ENCODE measurements around the gene ANKRD6.

The ANKRD6 gene

DNA sequence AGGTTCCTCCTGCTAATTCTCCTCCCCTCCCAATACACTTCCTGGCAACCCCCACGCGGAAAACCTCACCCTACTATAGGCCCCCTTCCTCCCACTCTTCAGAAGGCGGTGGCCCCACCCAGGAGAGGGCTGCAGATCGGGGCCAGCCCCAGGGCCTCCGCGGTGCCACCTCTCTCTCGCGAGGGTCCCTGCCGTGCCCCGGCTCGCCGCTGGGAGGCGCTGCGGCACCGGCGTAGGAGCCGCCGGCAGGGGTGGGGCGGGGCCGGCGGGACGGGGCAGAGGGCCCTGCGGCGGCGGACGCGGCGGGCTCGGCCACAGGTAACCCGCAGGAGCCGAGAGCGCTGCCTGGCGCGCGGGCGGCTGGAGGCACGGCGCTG lies at the start of gene ANKRD6:
Gene ANKRD6, plus strand, starts transcription at position 278 of the 377 bp plus-strand sequence. CDS start 133,825 bp downstream, outside the sequence.
- DNase-seq (ENCODE audit: low read depth): no peak
- TF ChIP-seq, protein P1, sequence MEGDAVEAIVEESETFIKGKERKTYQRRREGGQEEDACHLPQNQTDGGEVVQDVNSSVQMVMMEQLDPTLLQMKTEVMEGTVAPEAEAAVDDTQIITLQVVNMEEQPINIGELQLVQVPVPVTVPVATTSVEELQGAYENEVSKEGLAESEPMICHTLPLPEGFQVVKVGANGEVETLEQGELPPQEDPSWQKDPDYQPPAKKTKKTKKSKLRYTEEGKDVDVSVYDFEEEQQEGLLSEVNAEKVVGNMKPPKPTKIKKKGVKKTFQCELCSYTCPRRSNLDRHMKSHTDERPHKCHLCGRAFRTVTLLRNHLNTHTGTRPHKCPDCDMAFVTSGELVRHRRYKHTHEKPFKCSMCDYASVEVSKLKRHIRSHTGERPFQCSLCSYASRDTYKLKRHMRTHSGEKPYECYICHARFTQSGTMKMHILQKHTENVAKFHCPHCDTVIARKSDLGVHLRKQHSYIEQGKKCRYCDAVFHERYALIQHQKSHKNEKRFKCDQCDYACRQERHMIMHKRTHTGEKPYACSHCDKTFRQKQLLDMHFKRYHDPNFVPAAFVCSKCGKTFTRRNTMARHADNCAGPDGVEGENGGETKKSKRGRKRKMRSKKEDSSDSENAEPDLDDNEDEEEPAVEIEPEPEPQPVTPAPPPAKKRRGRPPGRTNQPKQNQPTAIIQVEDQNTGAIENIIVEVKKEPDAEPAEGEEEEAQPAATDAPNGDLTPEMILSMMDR (IDR thresholded peaks at IDR 0.05; ENCODE audit: low read depth, low read length, missing control alignments): peak; percentile 85
- peak within 1 kb of the TSS; percentile 67 for H3K4me3 ChIP-seq (ENCODE audit: low read depth, low read length)

DNA sequence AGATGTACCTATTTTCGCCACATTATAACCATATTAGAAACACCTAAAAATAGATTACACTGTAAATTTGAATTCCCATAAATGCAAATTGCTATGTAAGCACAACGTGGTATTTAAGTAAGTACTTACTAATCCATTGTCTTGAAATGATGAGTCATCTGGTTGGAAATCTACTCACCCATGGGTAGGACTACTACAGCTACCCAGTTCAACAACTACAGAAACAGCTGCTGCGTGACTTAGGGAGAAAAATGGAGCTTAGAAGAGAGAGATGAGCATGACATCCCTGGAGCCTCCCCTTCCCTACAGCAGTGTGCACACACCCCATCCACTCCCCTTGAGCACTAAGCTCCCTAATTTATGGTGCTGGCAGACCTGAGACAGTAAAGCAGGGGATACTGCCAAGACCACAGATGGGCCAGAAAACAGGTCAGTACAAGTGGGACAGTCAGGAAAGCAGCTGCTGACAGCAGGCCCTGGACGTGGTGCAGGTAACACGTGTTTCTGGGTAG lies 47.7 kb upstream of the ANKRD6 start:
- no peak for DNase-seq (ENCODE audit: low read depth)
- H3K4me3 ChIP-seq (ENCODE audit: low read depth, low read length): no peak overlapping the region
- TF ChIP-seq, protein P1 (IDR thresholded peaks at IDR 0.05; ENCODE audit: low read depth, low read length, missing control alignments): no peak

DNA sequence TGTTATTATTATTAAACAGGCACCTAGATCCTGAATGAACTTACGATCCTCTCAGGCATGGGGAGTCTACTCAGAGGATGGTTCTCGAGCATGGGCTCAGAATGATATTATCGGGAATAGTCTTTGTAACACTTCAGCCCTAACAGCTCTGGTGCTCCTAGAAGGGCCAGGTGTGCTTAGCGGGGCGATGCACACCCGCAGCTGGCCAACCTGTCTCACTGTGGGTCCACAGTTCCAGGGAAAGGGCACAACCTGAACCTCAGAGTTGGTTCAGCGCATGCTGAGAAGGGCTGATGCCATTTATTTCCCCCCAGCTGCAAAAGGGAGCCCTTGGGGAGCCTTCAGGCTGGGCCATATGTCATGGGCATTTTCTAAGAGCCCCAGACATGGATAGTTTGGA lies 47.1 kb upstream of the ANKRD6 start:
- H3K4me3 ChIP-seq (ENCODE audit: low read depth, low read length): no peak overlapping the region
- TF ChIP-seq, protein P1 (IDR thresholded peaks at IDR 0.05; ENCODE audit: low read depth, low read length, missing control alignments): no peak
- DNase-seq (ENCODE audit: low read depth): no peak

DNA sequence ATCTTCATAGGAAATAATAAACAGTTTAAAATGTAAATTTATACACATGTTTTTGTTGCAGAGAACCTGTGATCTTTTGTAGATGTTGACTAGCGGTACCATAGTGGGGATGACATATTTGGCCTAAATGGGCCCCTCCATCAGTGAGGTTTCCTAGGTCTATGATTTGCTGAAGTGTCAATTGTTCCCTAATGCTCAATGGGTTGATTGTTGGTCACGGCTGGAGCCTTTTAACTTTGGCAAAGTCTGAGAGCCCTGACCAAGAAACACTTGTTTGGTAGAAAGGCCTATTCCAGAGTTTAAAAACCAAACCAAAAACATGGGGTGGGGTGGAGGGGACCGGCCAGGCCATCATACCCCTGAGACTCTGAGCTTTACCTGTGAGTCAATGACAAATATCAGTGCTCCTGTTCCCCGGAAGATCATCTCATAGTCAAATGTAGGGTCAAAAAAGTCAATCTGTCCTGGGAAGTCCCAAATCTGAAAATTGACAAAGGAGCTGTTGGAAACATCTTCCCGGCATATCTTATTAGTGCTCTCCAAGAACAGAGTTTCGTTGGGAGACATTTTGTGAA lies 45.9 kb upstream of the ANKRD6 start:
- DNase-seq (ENCODE audit: low read depth): no peak
- no peak overlapping the region for H3K4me3 ChIP-seq (ENCODE audit: low read depth, low read length)
- TF ChIP-seq, protein P1 (IDR thresholded peaks at IDR 0.05; ENCODE audit: low read depth, low read length, missing control alignments): no peak

DNA sequence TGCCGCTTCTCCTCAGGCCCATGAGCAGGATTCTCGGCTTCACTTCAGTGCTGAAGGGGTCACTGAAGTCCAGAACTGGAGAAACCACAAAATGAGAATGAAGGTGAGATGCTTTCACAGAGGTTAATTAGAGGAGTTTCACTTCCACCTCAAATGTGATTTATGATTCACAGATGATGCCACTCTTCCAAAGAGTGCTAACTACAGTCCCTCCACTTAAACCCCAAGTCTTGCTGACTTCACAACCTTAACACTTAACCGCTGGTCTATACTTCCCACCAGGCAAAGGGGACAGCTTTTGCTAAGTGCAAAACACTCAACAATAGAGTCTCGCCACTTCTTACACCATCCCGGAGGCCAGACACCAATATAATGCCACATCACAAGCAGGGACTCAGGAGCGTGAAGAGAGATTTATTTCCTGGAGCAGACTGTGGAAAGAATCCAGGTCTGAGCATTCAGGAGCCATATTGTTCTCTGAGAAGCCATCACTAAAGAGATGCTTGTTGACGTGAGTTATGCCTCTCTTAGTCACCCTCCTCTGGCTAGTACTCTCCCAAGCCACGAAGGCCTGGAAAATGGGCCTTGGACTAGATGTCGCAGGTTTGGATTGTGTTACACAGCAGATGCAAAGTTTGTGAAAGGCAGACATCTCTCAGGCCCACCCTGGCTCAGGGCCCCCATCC lies 45.3 kb upstream of the ANKRD6 start:
- peak; percentile 87 for DNase-seq (ENCODE audit: low read depth)
- H3K4me3 ChIP-seq (ENCODE audit: low read depth, low read length): peak overlapping the region; percentile 17
- TF ChIP-seq, protein P1 (IDR thresholded peaks at IDR 0.05; ENCODE audit: low read depth, low read length, missing control alignments): no peak

DNA sequence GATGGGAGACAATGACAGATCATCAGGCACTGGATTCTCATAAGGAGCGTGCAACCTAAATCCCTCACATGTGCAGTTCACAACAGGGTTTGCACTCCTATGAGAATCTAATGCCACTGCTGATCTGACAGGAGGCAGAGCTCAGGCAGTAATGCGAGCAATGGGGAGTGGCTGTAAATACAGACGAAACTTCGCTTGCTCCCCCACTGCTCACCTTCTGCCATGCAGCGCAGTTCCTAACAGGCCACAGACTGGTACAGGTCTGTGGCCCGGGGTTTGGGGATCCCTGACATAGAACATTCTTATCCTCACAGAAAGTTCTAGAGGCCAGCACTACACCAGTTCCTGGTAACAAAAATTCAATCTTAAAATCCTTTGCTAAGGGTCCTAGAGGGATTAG lies 44.1 kb upstream of the ANKRD6 start:
- TF ChIP-seq, protein P1 (IDR thresholded peaks at IDR 0.05; ENCODE audit: low read depth, low read length, missing control alignments): no peak
- DNase-seq (ENCODE audit: low read depth): no peak
- H3K4me3 ChIP-seq (ENCODE audit: low read depth, low read length): no peak overlapping the region
